Measurements from ENCODE around the gene NUTF2. TPM values are rescaled to one million over a fixed set of nuclear protein-coding genes. Genes with fewer than 3 reads are reported as not detected.

Gene NUTF2
- total and polyA plus RNA-seq, 4 experiments from 2014 or later, result 41.2 to 128 (median 86.7) TPM

GRCh38 chr16:67882374-67883145, 35.8 kb downstream of the NUTF2 start:
- Mint-ChIP-seq H3K4me1 (peaks cover 0 to 1% (median 0%) of the 10 kb centered on the region in 4 donors), H3K27ac (no peak overlapping the region), H3K4me3 (no peak overlapping the region), H3K36me3 (peaks cover 41 to 67% of the 10 kb centered on the region in 2 donors), H3K27me3 (no peaks in the 10 kb centered on the region), H3K9me3 (peaks cover 0 to 3% (median 0%) of the 10 kb centered on the region in 8 donors)
- H3K27me3 ChIP-seq (ENCODE audit: insufficient read depth, low read length), result no peaks in the 10 kb centered on the region
- POLR2A ChIA-PET (ENCODE audit: partially characterized antibody), result interaction anchor here (0.9 to 1.8 kb wide), 8 partner anchors 9 to 49 kb away, joined by 3 to 8 read pairs (median 4); partner anchors contain the start of genes CTRL, EDC4, NUTF2 and PSKH1
- intact Hi-C loops (cut with micrococcal nuclease), result loop anchor here (1.0 to 2.0 kb wide), 5 partner anchors 46 to 347 kb away; no protein-coding TSS in a partner anchor
- H3K4me1 ChIP-seq (ENCODE audit: insufficient read depth, low read length), result no peaks in the 10 kb centered on the region
- H3K27ac ChIP-seq (ENCODE audit: low read depth, low read length), result no peak overlapping the region
- no peak for DNase-seq
- no peak overlapping the region for H3K4me3 ChIP-seq (ENCODE audit: low read length in 2 of 2)
- H3K36me3 ChIP-seq (ENCODE audit: insufficient read depth, low read length), result peaks cover 71% of the 10 kb centered on the region
- no peaks in the 10 kb centered on the region for H3K9me3 ChIP-seq (ENCODE audit: control insufficient read depth in 1 of 2, low read length in 2 of 2)
- CTCF ChIA-PET (ENCODE audit: partially characterized antibody), result interaction anchor here (0.5 to 5.4 kb wide), 21 partner anchors 8 to 348 kb away, joined by 3 to 73 read pairs (median 6); partner anchors contain the start of genes DDX28, DUS2, PSKH1 and PSMB10

GRCh38 chr16:67883146-67883871, 36.6 kb downstream of the NUTF2 start:
- ChIA-PET POLR2A (ENCODE audit: partially characterized antibody) (interaction anchor here (1.0 to 1.8 kb wide), 10 partner anchors 10 to 53 kb away, joined by 3 to 8 read pairs (median 4); partner anchors contain the start of genes CTRL, EDC4, NUTF2 and PSKH1), CTCF (ENCODE audit: partially characterized antibody) (interaction anchor here (0.5 to 5.4 kb wide), 51 partner anchors 9 to 363 kb away, joined by 3 to 73 read pairs (median 4); partner anchors contain the start of genes CARMIL2, CTRL, DDX28 and DUS2)
- H3K4me1 ChIP-seq (ENCODE audit: insufficient read depth, low read length), result no peaks in the 10 kb centered on the region
- H3K36me3 ChIP-seq (ENCODE audit: insufficient read depth, low read length), result peaks cover 64% of the 10 kb centered on the region
- H3K27me3 ChIP-seq (ENCODE audit: insufficient read depth, low read length), result no peaks in the 10 kb centered on the region
- intact Hi-C loops (cut with micrococcal nuclease), result loop anchor here (1.0 to 2.0 kb wide), 5 partner anchors 45 to 346 kb away; no protein-coding TSS in a partner anchor
- H3K4me3 ChIP-seq (ENCODE audit: low read length in 2 of 2), result no peak overlapping the region
- H3K9me3 ChIP-seq (ENCODE audit: control insufficient read depth in 1 of 2, low read length in 2 of 2), result no peaks in the 10 kb centered on the region
- H3K27ac ChIP-seq (ENCODE audit: low read depth, low read length), result no peak overlapping the region
- Mint-ChIP-seq H3K9me3 (peaks cover 0 to 3% (median 0%) of the 10 kb centered on the region in 8 donors), H3K4me1 (peaks cover 0 to 1% (median 0%) of the 10 kb centered on the region in 4 donors), H3K27ac (peak overlapping the region in 6 of 7 donors; percentile 22 to 83 (median 40)), H3K36me3 (peaks cover 41 to 60% of the 10 kb centered on the region in 2 donors), H3K4me3 (peak overlapping the region in 1 of 8 donors; percentile 41), H3K27me3 (no peaks in the 10 kb centered on the region)
- peak in 1 of 5 donors; percentile 27 for DNase-seq

GRCh38 chr16:67883872-67884261, 37.1 kb downstream of the NUTF2 start:
- peak overlapping the region in 4 of 7 donors; percentile 22 to 83 (median 40) for H3K27ac Mint-ChIP-seq
- CTCF ChIA-PET (ENCODE audit: partially characterized antibody), result interaction anchor here (0.7 to 5.4 kb wide), 50 partner anchors 9 to 363 kb away, joined by 3 to 73 read pairs (median 4); partner anchors contain the start of genes CARMIL2, CTRL, DDX28 and DUS2
- H3K9me3 ChIP-seq (ENCODE audit: control insufficient read depth in 1 of 2, low read length in 2 of 2), result no peaks in the 10 kb centered on the region
- intact Hi-C loops (cut with micrococcal nuclease), result loop anchor here (1.0 to 2.0 kb wide), 5 partner anchors 44 to 345 kb away; no protein-coding TSS in a partner anchor
- peaks cover 0 to 3% (median 0%) of the 10 kb centered on the region in 8 donors for H3K9me3 Mint-ChIP-seq
- peak; percentile 68 to 75 (median 71) for DNase-seq
- H3K4me3 ChIP-seq (ENCODE audit: low read length in 2 of 2), result no peak overlapping the region
- H3K4me3 Mint-ChIP-seq, result no peak overlapping the region
- peaks cover 0 to 1% (median 0%) of the 10 kb centered on the region in 4 donors for H3K4me1 Mint-ChIP-seq
- peaks cover 37 to 55% of the 10 kb centered on the region in 2 donors for H3K36me3 Mint-ChIP-seq
- no peak overlapping the region for H3K27ac ChIP-seq (ENCODE audit: low read depth, low read length)
- peaks cover 58% of the 10 kb centered on the region for H3K36me3 ChIP-seq (ENCODE audit: insufficient read depth, low read length)
- no peaks in the 10 kb centered on the region for H3K4me1 ChIP-seq (ENCODE audit: insufficient read depth, low read length)
- H3K27me3 ChIP-seq (ENCODE audit: insufficient read depth, low read length), result no peaks in the 10 kb centered on the region
- POLR2A ChIA-PET (ENCODE audit: partially characterized antibody), result interaction anchor here (0.9 to 1.8 kb wide), 9 partner anchors 9 to 157 kb away, joined by 3 to 8 read pairs (median 4); partner anchors contain the start of genes CTRL, EDC4, NUTF2 and PSKH1
- no peaks in the 10 kb centered on the region for H3K27me3 Mint-ChIP-seq

- no peaks in the 10 kb centered on the region for H3K27me3 Mint-ChIP-seq
- peaks cover 50% of the 10 kb centered on the region for H3K36me3 ChIP-seq (ENCODE audit: insufficient read depth, low read length)
- intact Hi-C loops (cut with micrococcal nuclease), result no loop called here
Measured at GRCh38 chr16:67884684-67885083, 38.0 kb downstream of the NUTF2 start, which contains the start of gene NRN1L. Gene NRN1L, plus strand, starts transcription at chr16:67884885. Its CDS starts 19 bp downstream, at chr16:67884904.

GRCh38 chr16:67885545-67885944, 38.8 kb downstream of the NUTF2 start:
- H3K9me3 Mint-ChIP-seq, result peaks cover 0 to 3% (median 0%) of the 10 kb centered on the region in 8 donors
- no peaks in the 10 kb centered on the region for H3K27me3 Mint-ChIP-seq
- H3K27me3 ChIP-seq (ENCODE audit: insufficient read depth, low read length), result no peaks in the 10 kb centered on the region
- peaks cover 0 to 1% (median 0%) of the 10 kb centered on the region in 4 donors for H3K4me1 Mint-ChIP-seq
- no peak overlapping the region for H3K4me3 Mint-ChIP-seq
- intact Hi-C loops (cut with micrococcal nuclease), result no loop called here
- H3K36me3 Mint-ChIP-seq, result peaks cover 22 to 40% of the 10 kb centered on the region in 2 donors
- H3K4me3 ChIP-seq (ENCODE audit: low read length in 2 of 2), result no peak overlapping the region
- ChIA-PET CTCF (ENCODE audit: partially characterized antibody) (interaction anchor here (0.7 to 5.4 kb wide), 6 partner anchors 12 to 365 kb away, joined by 3 to 61 read pairs (median 12); partner anchors contain the start of gene EDC4), POLR2A (ENCODE audit: partially characterized antibody) (interaction anchor here (0.7 to 1.3 kb wide), 3 partner anchors 12 to 44 kb away, joined by 3 read pairs; partner anchors contain the start of gene EDC4)
- H3K9me3 ChIP-seq (ENCODE audit: control insufficient read depth in 1 of 2, low read length in 2 of 2), result no peaks in the 10 kb centered on the region
- peaks cover 41% of the 10 kb centered on the region for H3K36me3 ChIP-seq (ENCODE audit: insufficient read depth, low read length)
- DNase-seq, result no peak
- no peak overlapping the region for H3K27ac ChIP-seq (ENCODE audit: low read depth, low read length)
- H3K27ac Mint-ChIP-seq, result peak overlapping the region in 1 of 7 donors; percentile 16
- no peaks in the 10 kb centered on the region for H3K4me1 ChIP-seq (ENCODE audit: insufficient read depth, low read length)

More at GRCh38 chr16:67884684-67885083, 38.0 kb downstream of the NUTF2 start, which contains the start of gene NRN1L:
- Histone ChIP-seq H3K4me1 (ENCODE audit: insufficient read depth, low read length) (no peaks in the 10 kb centered on the region), H3K27ac (ENCODE audit: low read depth, low read length) (no peak within 1 kb of the TSS), H3K27me3 (ENCODE audit: insufficient read depth, low read length) (no peaks in the 10 kb centered on the region), H3K9me3 (ENCODE audit: control insufficient read depth in 1 of 2, low read length in 2 of 2) (no peaks in the 10 kb centered on the region), H3K4me3 (ENCODE audit: low read length in 2 of 2) (no peak within 1 kb of the TSS)
- Mint-ChIP-seq H3K27ac (peak within 1 kb of the TSS in 5 of 7 donors; percentile 22 to 83 (median 55)), H3K9me3 (peaks cover 0 to 3% (median 0%) of the 10 kb centered on the region in 8 donors), H3K4me3 (no peak within 1 kb of the TSS), H3K4me1 (peaks cover 0 to 1% (median 0%) of the 10 kb centered on the region in 4 donors), H3K36me3 (peaks cover 29 to 47% of the 10 kb centered on the region in 2 donors)
- no peak for DNase-seq
- CTCF ChIA-PET (ENCODE audit: partially characterized antibody), result interaction anchor here (1.1 to 5.4 kb wide), 17 partner anchors 13 to 364 kb away, joined by 3 to 73 read pairs (median 6); partner anchors contain the start of genes DDX28, DUS2, NUTF2 and PSMB10
- POLR2A ChIA-PET (ENCODE audit: partially characterized antibody), result interaction anchor here (0.9 to 1.8 kb wide), 4 partner anchors 12 to 156 kb away, joined by 3 to 6 read pairs (median 4); partner anchors contain the start of genes CTRL and EDC4

GRCh38 chr16:67885976-67886375, 39.2 kb downstream of the NUTF2 start:
- peaks cover 0 to 2% (median 0%) of the 10 kb centered on the region in 8 donors for H3K9me3 Mint-ChIP-seq
- H3K27me3 Mint-ChIP-seq, result no peaks in the 10 kb centered on the region
- Histone ChIP-seq H3K36me3 (ENCODE audit: insufficient read depth, low read length) (peaks cover 37% of the 10 kb centered on the region), H3K4me1 (ENCODE audit: insufficient read depth, low read length) (no peaks in the 10 kb centered on the region), H3K27me3 (ENCODE audit: insufficient read depth, low read length) (no peaks in the 10 kb centered on the region), H3K27ac (ENCODE audit: low read depth, low read length) (no peak overlapping the region), H3K4me3 (ENCODE audit: low read length in 2 of 2) (no peak overlapping the region), H3K9me3 (ENCODE audit: control insufficient read depth in 1 of 2, low read length in 2 of 2) (no peaks in the 10 kb centered on the region)
- no peak for DNase-seq
- no peak overlapping the region for H3K27ac Mint-ChIP-seq
- H3K4me3 Mint-ChIP-seq, result no peak overlapping the region
- H3K36me3 Mint-ChIP-seq, result peaks cover 22 to 39% of the 10 kb centered on the region in 2 donors
- peaks cover 0 to 1% (median 0%) of the 10 kb centered on the region in 4 donors for H3K4me1 Mint-ChIP-seq
- intact Hi-C loops (cut with micrococcal nuclease), result no loop called here
- POLR2A ChIA-PET (ENCODE audit: partially characterized antibody), result interaction anchor here (0.7 to 1.0 kb wide), 2 partner anchors 13 to 43 kb away, joined by 3 read pairs; partner anchors contain the start of gene EDC4
- CTCF ChIA-PET (ENCODE audit: partially characterized antibody), result interaction anchor here (0.7 to 5.4 kb wide), 6 partner anchors 11 to 365 kb away, joined by 3 to 61 read pairs (median 6); partner anchors contain the start of gene EDC4
